WI38 (cell line): ENCODE results near the gene HOXC12.

Experiments
- H3K4me3 ChIP-seq: 2 replicates; pipeline ENCODE4 v1.5.1; 2011; ENCODE audit warnings: low read depth, mild to moderate bottlenecking, control low read depth, low read length
- CTCF ChIP-seq: IDR thresholded peaks from 2 replicates; pipeline ENCODE4 v1.5.1; 2012; ENCODE audit warnings: low read depth, mild to moderate bottlenecking, control low read depth, low read length

The HOXC12 gene

GRCh38 chr12:53942467-53942997 lies 12.2 kb upstream of the HOXC12 start:
- no peak overlapping the region for H3K4me3 ChIP-seq

GRCh38 chr12:53944209-53944608 lies 10.5 kb upstream of the HOXC12 start:
- TF ChIP-seq CTCF = no peak
- no peak overlapping the region for H3K4me3 ChIP-seq

More at GRCh38 chr12:53942467-53942997, 12.2 kb upstream of the HOXC12 start:
- no peak for TF ChIP-seq CTCF

- no peak for TF ChIP-seq CTCF
- H3K4me3 ChIP-seq = no peak overlapping the region
Observed at GRCh38 chr12:53944907-53945847, 9.5 kb upstream of the HOXC12 start.

DNA sequence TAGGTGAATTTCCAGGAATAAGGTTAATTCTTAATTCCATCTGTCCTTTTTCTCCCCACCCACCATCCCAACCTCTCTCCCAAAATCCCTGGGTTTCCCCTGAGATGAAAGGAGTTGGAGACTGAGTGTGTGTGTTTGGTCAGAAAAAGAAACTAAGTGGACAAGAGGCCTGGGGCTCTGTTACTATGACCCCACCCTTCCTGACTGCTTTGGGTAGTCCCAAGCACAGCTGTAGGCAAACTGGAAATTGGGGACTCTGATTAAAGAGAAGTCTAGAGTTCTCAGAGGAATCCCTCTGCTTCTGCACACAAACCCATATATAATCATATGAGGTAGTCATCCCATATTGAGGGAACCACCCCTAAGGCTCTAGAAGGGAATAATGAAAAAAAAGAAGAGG lies 7.0 kb upstream of the HOXC12 start:
- no peak overlapping the region for H3K4me3 ChIP-seq
- TF ChIP-seq CTCF = no peak

- no peak for TF ChIP-seq CTCF
- no peak overlapping the region for H3K4me3 ChIP-seq
Observed at GRCh38 chr12:53948650-53949593, 5.8 kb upstream of the HOXC12 start.

GRCh38 chr12:53949631-53950436 lies 4.9 kb upstream of the HOXC12 start:
- H3K4me3 ChIP-seq = no peak overlapping the region
- TF ChIP-seq CTCF = no peak
